Mammary epithelial cell (primary cell): Measurements from ENCODE around the gene CDC37.

ENCODE experiments used
- EZH2 ChIP-seq: IDR thresholded peaks from 2 replicates; pipeline ENCODE4 v1.6.1; 2012; ENCODE audit warnings: low read length, inconsistent platforms, borderline replicate concordance
- TF ChIP-seq, protein P1 (sequence below), 2 donors: IDR thresholded peaks in 1 of 2; conservative IDR thresholded peaks in 1 of 2; 2 replicates each; pipeline ENCODE4 v1.5.1; 2011 to 2012; ENCODE audit warnings: inconsistent platforms in 2 of 2, low read length in 2 of 2, mild to moderate bottlenecking in 2 of 2, control low read depth in 1 of 2, low read depth in 1 of 2; ENCODE audit not compliant: insufficient read depth in 1 of 2; ENCODE audit errors: extremely low read depth in 1 of 2

DNA sequence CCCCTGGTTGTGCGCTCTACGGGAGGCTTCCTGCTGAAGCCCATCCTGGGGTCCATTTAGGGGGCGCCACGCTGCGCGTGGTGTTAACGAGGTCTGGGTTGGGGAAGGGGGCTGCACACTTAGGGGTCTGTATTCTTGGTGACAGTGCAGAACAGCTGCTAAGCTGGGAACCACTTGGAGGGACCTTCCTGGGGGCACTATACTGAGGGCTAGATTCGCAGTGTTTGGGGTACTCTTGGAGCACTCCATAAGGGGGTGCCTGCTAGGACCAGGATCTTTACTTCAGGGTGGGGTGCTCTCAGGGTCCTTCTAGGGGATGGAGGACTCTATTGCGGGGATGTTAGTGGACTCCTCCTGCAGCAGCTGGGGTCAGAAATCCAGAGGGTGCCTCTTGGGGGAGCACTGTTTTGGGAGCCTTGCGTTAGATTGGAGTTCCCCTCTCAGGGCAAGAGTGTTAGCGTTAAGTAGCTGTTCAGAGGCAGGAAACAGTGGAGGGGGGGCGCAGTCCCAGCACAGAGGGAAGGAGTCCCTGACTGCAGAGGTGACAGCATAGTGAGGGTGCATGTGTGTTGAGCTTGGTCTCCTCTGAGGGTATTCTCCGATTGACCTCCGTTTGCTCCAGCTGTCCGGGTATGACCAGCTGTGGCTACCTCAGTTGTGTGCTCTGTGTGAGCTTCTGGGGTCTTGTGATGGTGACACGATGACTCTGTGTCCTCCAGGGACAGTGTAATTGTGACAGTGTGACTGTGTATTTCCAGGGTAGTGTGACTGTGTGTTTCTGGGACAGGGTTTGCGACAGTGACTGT, 18.1 kb upstream of the CDC37 start:
- TF ChIP-seq, protein P1, sequence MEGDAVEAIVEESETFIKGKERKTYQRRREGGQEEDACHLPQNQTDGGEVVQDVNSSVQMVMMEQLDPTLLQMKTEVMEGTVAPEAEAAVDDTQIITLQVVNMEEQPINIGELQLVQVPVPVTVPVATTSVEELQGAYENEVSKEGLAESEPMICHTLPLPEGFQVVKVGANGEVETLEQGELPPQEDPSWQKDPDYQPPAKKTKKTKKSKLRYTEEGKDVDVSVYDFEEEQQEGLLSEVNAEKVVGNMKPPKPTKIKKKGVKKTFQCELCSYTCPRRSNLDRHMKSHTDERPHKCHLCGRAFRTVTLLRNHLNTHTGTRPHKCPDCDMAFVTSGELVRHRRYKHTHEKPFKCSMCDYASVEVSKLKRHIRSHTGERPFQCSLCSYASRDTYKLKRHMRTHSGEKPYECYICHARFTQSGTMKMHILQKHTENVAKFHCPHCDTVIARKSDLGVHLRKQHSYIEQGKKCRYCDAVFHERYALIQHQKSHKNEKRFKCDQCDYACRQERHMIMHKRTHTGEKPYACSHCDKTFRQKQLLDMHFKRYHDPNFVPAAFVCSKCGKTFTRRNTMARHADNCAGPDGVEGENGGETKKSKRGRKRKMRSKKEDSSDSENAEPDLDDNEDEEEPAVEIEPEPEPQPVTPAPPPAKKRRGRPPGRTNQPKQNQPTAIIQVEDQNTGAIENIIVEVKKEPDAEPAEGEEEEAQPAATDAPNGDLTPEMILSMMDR (conservative IDR thresholded peaks at IDR 0.05 in 1 of 2, IDR thresholded peaks at IDR 0.05 in 1 of 2; ENCODE audit: extremely low read depth in 1 of 2, insufficient read depth in 1 of 2, low read depth in 1 of 2, low read length in 2 of 2): no peak
- no peak for TF ChIP-seq EZH2
